Thoracic aorta (tissue), 2 donors: ENCODE results near the gene DOK6. TPM values are rescaled to one million over a fixed set of nuclear protein-coding genes. Genes with fewer than 3 reads are reported as not detected.

Source experiments
- ATAC-seq: fragments of 150-250 bp; one replicate; pipeline ENCODE4 v1.8.0; 2017; ENCODE audit warnings: low read depth; ENCODE audit not compliant: insufficient number of reproducible peaks, low FRiP score
- DNase-seq: peaks from one replicate; pipeline ENCODE4 v3.0.0-alpha.2; 2020; ENCODE audit warnings: low spot score
- H3K27ac ChIP-seq, 2 donors: fragments of 200-600 bp; sonication (generic); 1 replicate in 1 of 2; 2 replicates in 1 of 2; pipeline ENCODE4 v1.5.1; 2016; ENCODE audit warnings: mild to moderate bottlenecking in 2 of 2, moderate library complexity in 2 of 2
- H3K27me3 ChIP-seq: fragments of 200-600 bp; sonication (generic); replicated peaks from 2 replicates; pipeline ENCODE4 v1.6.0; 2016; ENCODE audit warnings: mild to moderate bottlenecking; ENCODE audit not compliant: insufficient read depth
- H3K36me3 ChIP-seq: fragments of 200-600 bp; sonication (generic); one replicate; pipeline ENCODE4 v1.5.1; 2016
- H3K4me1 ChIP-seq, 2 donors: fragments of 200-600 bp; sonication (generic); 1 replicate in 1 of 2; 2 replicates in 1 of 2; pipeline versions ENCODE4 v1.5.1 to v1.6.0; 2016; ENCODE audit warnings: low read depth in 2 of 2, mild to moderate bottlenecking in 1 of 2; ENCODE audit not compliant: control insufficient read depth in 1 of 2
- H3K4me3 ChIP-seq: fragments of 200-600 bp; sonication (generic); 2 replicates; pipeline ENCODE4 v1.5.1; 2016; ENCODE audit warnings: mild to moderate bottlenecking
- H3K9me3 ChIP-seq: fragments of 200-600 bp; sonication (generic); 2 replicates; pipeline ENCODE4 v1.5.1; 2016
- total RNA-seq, 2 donors: library from RNA; depleted of rRNA; stranded (reverse); fragments of >200 nt; gene quantifications; one replicate each; pipeline versions ENCODE4 v1.1.0 to v1.2.3, GENCODE V29; 2016
- TF ChIP-seq, protein P1 (sequence below): fragments of 200-600 bp; sonication (generic); IDR thresholded peaks from one replicate; pipeline ENCODE4 v1.5.1; 2019; ENCODE audit warnings: antibody characterized with exemption

Gene DOK6
- total RNA-seq, 2 donors from 2014 or later = 2.0 to 2.1 TPM

DNA sequence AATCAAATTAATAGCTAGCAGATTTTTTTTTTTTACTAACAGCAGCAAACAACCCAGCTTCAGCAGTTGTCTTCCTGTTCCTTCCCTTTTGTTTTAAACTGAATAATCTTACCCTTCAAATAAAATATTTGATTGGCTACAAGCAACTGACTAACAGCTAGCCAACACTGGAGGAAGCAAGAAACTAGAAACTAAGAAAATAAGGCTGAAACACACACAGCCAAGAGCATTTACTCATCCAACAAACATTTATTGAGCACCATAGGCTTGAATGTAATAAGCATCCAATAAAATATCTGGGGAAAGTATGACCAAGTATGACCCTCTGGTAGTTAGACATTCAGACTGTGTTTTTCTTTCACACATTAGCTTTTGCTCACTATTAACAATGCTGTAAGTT, 357.8 kb downstream of the DOK6 start:
- DNase-seq (no peak), ATAC-seq (no peak)
- H3K9me3 ChIP-seq = no peaks in the 10 kb centered on the region
- no peak overlapping the region for H3K4me3 ChIP-seq
- H3K27ac ChIP-seq = no peak overlapping the region
- TF ChIP-seq, protein P1, sequence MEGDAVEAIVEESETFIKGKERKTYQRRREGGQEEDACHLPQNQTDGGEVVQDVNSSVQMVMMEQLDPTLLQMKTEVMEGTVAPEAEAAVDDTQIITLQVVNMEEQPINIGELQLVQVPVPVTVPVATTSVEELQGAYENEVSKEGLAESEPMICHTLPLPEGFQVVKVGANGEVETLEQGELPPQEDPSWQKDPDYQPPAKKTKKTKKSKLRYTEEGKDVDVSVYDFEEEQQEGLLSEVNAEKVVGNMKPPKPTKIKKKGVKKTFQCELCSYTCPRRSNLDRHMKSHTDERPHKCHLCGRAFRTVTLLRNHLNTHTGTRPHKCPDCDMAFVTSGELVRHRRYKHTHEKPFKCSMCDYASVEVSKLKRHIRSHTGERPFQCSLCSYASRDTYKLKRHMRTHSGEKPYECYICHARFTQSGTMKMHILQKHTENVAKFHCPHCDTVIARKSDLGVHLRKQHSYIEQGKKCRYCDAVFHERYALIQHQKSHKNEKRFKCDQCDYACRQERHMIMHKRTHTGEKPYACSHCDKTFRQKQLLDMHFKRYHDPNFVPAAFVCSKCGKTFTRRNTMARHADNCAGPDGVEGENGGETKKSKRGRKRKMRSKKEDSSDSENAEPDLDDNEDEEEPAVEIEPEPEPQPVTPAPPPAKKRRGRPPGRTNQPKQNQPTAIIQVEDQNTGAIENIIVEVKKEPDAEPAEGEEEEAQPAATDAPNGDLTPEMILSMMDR = no peak
- no peaks in the 10 kb centered on the region for H3K27me3 ChIP-seq
- no peaks in the 10 kb centered on the region for H3K36me3 ChIP-seq
- H3K4me1 ChIP-seq = peaks cover 8 to 13% of the 10 kb centered on the region in 2 donors

DNA sequence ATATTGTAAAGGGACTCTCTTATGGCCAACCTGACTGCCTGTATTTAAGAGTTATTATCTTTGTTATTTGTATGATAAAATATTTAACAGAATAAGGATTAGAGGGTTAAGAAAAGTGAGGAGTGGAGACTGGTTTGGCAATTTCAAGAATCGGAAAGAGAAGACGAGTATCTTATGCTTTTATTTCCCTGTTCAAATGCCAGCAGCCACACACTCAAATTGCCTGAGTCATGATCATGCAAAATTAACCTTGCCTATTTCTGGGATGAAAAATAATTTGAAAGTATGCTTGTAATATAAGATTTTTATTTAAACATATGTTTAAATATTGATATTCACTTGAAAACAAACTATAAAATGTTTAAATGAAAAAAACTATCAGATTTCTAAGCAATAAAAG, 358.4 kb downstream of the DOK6 start:
- TF ChIP-seq, protein P1 = no peak
- H3K9me3 ChIP-seq = no peaks in the 10 kb centered on the region
- H3K4me1 ChIP-seq = peaks cover 8 to 13% of the 10 kb centered on the region in 2 donors
- DNase-seq (no peak), ATAC-seq (no peak)
- no peak overlapping the region for H3K4me3 ChIP-seq
- no peaks in the 10 kb centered on the region for H3K36me3 ChIP-seq
- H3K27me3 ChIP-seq = no peaks in the 10 kb centered on the region
- H3K27ac ChIP-seq = no peak overlapping the region

DNA sequence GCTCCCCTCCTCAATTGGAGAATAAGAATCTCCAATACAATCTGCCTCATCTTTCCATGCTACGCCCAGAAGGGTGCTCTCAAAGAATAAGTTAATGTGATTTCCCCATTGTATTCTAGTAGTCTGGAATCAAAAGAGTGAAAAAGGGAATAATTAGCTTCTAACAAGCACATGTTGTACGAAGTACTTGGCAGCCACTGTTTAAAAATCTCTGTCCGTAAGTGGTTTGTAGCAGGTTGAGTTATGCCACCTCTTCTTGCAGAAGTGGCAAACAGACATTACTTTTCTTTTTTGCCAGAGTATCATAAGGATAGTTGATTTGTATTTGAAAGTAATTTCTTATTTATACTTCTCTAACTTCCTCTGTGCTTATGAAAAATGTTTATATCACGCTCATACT, 362.3 kb downstream of the DOK6 start:
- ATAC-seq = no peak
- no peak for DNase-seq
- Histone ChIP-seq H3K9me3 (no peaks in the 10 kb centered on the region), H3K4me3 (no peak overlapping the region), H3K27ac (no peak overlapping the region), H3K27me3 (no peaks in the 10 kb centered on the region), H3K36me3 (no peaks in the 10 kb centered on the region), H3K4me1 (peaks cover 4 to 9% of the 10 kb centered on the region in 2 donors)
- TF ChIP-seq, protein P1 = no peak

DNA sequence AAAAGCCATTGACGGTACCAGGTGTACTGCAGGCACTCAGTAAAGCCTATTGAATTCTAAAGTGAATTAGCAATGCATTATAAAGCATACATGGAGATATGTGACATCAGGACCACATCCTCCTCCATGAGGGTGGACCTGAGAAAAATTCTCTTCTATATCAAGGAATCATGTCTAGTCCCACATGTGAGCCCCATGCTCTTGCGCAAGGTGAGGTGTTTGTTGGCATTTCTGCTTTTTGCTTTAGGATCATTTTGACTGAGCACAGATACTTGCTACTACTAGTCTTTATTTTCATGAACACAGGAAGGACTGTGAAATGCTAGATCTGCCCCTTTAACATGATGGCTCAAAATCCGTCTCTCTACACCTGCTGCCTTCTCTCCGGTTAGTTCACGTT, 363.1 kb downstream of the DOK6 start:
- Histone ChIP-seq H3K27ac (no peak overlapping the region), H3K4me1 (peaks cover under 1 to 1% of the 10 kb centered on the region in 2 donors), H3K9me3 (no peaks in the 10 kb centered on the region), H3K4me3 (no peak overlapping the region), H3K36me3 (no peaks in the 10 kb centered on the region), H3K27me3 (no peaks in the 10 kb centered on the region)
- TF ChIP-seq, protein P1 = no peak
- DNase-seq (no peak), ATAC-seq (no peak)

DNA sequence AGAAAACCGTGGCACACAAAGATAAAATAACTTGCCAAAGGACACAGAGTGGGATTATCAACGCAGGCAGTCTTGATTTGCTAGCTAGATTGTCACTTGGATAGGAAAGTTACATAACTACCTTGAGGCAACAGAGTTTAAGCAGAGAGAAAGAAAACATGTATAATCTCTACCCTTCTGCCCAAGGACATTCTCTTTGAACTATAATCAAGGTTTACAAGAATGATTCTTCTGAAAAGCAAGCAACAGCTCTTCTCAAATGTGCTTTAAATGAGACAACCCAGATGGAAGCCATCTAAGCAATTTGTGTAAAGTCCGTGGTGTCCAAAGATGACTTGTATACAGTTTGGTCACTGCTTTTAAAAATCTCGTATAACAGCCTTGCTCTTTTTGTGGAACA, 369.6 kb downstream of the DOK6 start:
- ATAC-seq (no peak), DNase-seq (no peak)
- H3K4me1 ChIP-seq = no peaks in the 10 kb centered on the region
- TF ChIP-seq, protein P1 = no peak
- no peaks in the 10 kb centered on the region for H3K9me3 ChIP-seq
- no peak overlapping the region for H3K4me3 ChIP-seq
- H3K36me3 ChIP-seq = no peaks in the 10 kb centered on the region
- no peaks in the 10 kb centered on the region for H3K27me3 ChIP-seq
- H3K27ac ChIP-seq = no peak overlapping the region
